GM21423 (cell line): ENCODE results near the gene ARMS2.

ENCODE experiments used
- ATAC-seq: cut with Tn5 transposase; IDR thresholded peaks from one replicate; pipeline ENCODE4 v1.9.1; 2021; ENCODE audit warnings: mild to moderate bottlenecking, moderate library complexity; ENCODE audit not compliant: unreplicated experiment

The ARMS2 gene

GRCh38 chr10:122492999-122493481 is 38.6 kb downstream of the ARMS2 start:
- no peak for ATAC-seq

GRCh38 chr10:122493761-122494160 is 39.3 kb downstream of the ARMS2 start:
- ATAC-seq: no peak

GRCh38 chr10:122494173-122494820 is 39.8 kb downstream of the ARMS2 start:
- no peak for ATAC-seq

- no peak for ATAC-seq
These were observed 40.4 kb downstream of the ARMS2 start for GRCh38 chr10:122494833-122495232.

- no peak for ATAC-seq
These were observed 41.2 kb downstream of the ARMS2 start for GRCh38 chr10:122495406-122496340.

GRCh38 chr10:122497241-122497640 is 42.8 kb downstream of the ARMS2 start:
- no peak for ATAC-seq

- ATAC-seq: no peak
These were observed 44.1 kb downstream of the ARMS2 start for GRCh38 chr10:122498521-122498920.

- ATAC-seq: no peak
These were observed 44.6 kb downstream of the ARMS2 start for GRCh38 chr10:122499012-122499411.

GRCh38 chr10:122499491-122499941 is 45.1 kb downstream of the ARMS2 start:
- ATAC-seq: no peak

- ATAC-seq: no peak
These were observed 45.7 kb downstream of the ARMS2 start for GRCh38 chr10:122500194-122500593.

- ATAC-seq: no peak
These were observed 46.3 kb downstream of the ARMS2 start for GRCh38 chr10:122500726-122501125.

- no peak for ATAC-seq
These were observed 48.6 kb downstream of the ARMS2 start for GRCh38 chr10:122503012-122503411.

GRCh38 chr10:122503886-122504609 is 49.6 kb downstream of the ARMS2 start:
- ATAC-seq: no peak

GRCh38 chr10:122504610-122504950 is 50.1 kb downstream of the ARMS2 start:
- ATAC-seq: no peak

GRCh38 chr10:122505011-122505410 is 50.6 kb downstream of the ARMS2 start:
- ATAC-seq: no peak

- no peak for ATAC-seq
These were observed 51.6 kb downstream of the ARMS2 start for GRCh38 chr10:122505885-122506645.
